Fibroblast of lung (primary cell): ENCODE results near the gene EXTL2.

Experiments used
- CTCF ChIP-seq, 2 donors: IDR thresholded peaks in 1 of 2; conservative IDR thresholded peaks in 1 of 2; 1 replicate in 1 of 2; 2 replicates in 1 of 2; pipeline ENCODE4 v1.5.1; 2011 to 2012; ENCODE audit warnings: low read length in 2 of 2, control low read depth in 1 of 2, inconsistent platforms in 1 of 2, low read depth in 1 of 2, mild to moderate bottlenecking in 1 of 2
- EZH2 ChIP-seq: IDR thresholded peaks from 2 replicates; pipeline ENCODE4 v1.5.1; 2012; ENCODE audit warnings: low read length, control low read depth, mild to moderate bottlenecking; ENCODE audit errors: missing control alignments

GRCh38 chr1:100904528-100904927, 9.9 kb upstream of the EXTL2 start:
- no peak for TF ChIP-seq CTCF (conservative IDR thresholded peaks at IDR 0.05 in 1 of 2, IDR thresholded peaks at IDR 0.05 in 1 of 2; ENCODE audit: low read depth in 1 of 2, low read length in 2 of 2)
- TF ChIP-seq EZH2 = no peak
